ENCODE data around the gene ITGAD. TPM values are rescaled to one million over a fixed set of nuclear protein-coding genes. Genes with fewer than 3 reads are reported as not detected.
"Not testable (repeated sequence)": the region's sequence is repeated elsewhere in the genome, so short reads cannot be mapped to it uniquely, and the experiment has no call there.

The ITGAD gene
- total RNA-seq, 4 donors from 2014 or later = 0.19 TPM; not detected in 3

DNA sequence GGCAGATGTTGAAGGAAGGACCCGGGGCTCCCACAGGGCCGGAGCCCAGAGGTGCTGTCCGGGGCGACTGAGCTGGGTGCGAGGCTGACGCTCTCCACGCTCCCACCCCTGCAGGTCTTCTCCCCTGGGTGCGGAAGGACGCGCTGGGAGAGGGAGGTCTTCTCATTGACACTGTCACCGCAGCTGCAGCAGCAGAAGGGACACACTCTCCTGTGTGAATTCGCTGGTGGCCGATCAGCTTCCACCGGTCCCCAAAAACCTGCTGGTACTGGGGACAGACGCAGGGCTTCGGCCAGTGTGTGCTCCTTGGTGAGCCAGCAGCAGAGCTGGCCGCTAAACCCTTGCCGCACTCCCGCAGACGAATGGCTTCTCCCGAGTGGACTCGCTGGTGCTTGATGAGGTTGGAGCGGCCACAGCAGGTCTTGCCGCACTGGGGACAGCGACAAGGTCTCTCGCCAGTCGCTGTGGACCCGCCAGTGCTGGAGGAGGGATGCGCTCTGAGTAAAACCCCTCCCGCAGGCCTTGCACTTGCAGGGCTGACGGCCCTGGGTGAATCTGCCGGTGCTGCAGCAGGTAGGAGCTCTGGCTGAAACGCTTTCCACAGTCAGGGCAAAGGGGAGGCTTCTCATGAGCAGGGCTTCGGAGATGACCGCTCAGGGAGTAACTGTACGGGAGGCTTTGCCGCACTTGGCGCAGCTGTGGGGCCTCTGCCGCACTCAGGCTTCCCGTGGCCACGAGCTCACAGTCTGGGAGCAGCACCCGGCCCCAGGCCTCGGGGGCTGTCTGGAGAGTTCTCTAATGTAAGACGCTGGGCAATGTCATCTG lies 43.3 kb downstream of the ITGAD start:
- intact Hi-C loops (cut with DNase I) = no loop called here

DNA sequence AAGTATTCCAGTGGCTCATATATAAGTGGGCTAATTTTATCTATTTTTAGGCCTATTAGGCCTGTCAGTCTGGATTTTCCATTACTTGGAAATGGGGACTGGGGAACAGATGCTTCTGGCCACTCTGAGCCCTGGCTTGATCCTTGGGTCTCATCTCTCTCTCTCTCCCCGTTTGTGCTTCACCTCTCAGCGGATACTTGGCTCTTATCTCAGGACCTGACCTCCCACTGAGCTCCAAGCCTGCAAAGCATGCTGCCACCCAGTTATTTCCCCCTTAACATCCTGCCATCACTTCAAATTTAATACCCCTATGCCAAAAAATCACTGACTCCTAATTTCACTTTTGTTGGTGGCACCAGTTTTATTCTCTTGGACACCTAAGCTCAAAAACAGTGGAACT lies 45.3 kb downstream of the ITGAD start:
- no peak for DNase-seq
- 74% methylated on average over 2 of the region's 2 CpGs for WGBS, 2 donors
- H3K4me3 ChIP-seq = no peak overlapping the region
- H3K27ac ChIP-seq = no peak overlapping the region
- H3K36me3 ChIP-seq = no peaks in the 10 kb centered on the region
- H3K4me1 ChIP-seq = peaks cover 0 to 29% (median 8%) of the 10 kb centered on the region in 3 donors
- TF ChIP-seq, protein P1, sequence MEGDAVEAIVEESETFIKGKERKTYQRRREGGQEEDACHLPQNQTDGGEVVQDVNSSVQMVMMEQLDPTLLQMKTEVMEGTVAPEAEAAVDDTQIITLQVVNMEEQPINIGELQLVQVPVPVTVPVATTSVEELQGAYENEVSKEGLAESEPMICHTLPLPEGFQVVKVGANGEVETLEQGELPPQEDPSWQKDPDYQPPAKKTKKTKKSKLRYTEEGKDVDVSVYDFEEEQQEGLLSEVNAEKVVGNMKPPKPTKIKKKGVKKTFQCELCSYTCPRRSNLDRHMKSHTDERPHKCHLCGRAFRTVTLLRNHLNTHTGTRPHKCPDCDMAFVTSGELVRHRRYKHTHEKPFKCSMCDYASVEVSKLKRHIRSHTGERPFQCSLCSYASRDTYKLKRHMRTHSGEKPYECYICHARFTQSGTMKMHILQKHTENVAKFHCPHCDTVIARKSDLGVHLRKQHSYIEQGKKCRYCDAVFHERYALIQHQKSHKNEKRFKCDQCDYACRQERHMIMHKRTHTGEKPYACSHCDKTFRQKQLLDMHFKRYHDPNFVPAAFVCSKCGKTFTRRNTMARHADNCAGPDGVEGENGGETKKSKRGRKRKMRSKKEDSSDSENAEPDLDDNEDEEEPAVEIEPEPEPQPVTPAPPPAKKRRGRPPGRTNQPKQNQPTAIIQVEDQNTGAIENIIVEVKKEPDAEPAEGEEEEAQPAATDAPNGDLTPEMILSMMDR (IDR thresholded peaks at IDR 0.05) = no peak
- no peak for TF ChIP-seq POLR2A (IDR thresholded peaks at IDR 0.05)
- no peaks in the 10 kb centered on the region for H3K9me3 ChIP-seq
- peaks cover 0 to 13% (median 0%) of the 10 kb centered on the region in 4 donors for H3K27me3 ChIP-seq
- intact Hi-C loops (cut with DNase I) = no loop called here

More for the DNA sequence above, 43.3 kb downstream of the ITGAD start:
- peaks cover 0 to 10% (median 3%) of the 10 kb centered on the region in 3 donors for H3K4me1 ChIP-seq
- H3K27me3 ChIP-seq = peaks cover 0 to 13% (median 0%) of the 10 kb centered on the region in 4 donors
- H3K4me3 ChIP-seq = no peak overlapping the region
- DNase-seq = no peak
- no peak overlapping the region for H3K27ac ChIP-seq
- H3K36me3 ChIP-seq = no peaks in the 10 kb centered on the region
- H3K9me3 ChIP-seq = no peaks in the 10 kb centered on the region
- TF ChIP-seq, protein P1 (IDR thresholded peaks at IDR 0.05) = no peak
- TF ChIP-seq POLR2A (IDR thresholded peaks at IDR 0.05) = no peak
- 89 to 92% methylated on average over 28 to 30 of the region's 44 CpGs for WGBS, 2 donors

DNA sequence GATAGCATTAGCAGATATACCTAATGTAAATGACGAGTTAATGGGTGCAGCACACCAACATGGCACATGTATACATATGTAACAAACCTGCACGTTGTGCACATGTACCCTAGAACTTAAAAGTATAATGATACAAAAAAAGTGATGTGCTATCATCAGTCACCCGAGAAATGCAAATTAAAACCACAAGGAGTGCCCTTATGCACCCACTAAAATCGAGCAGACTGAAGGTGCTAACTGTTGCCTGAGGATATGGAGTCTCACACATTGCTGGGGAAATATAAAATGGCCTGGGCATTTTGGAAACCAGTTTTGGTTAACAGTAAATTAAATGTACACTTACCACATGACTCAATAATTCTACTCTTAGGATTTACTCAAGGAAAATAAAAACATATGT lies 45.9 kb downstream of the ITGAD start:
- not testable (repeated sequence) for H3K36me3 ChIP-seq
- WGBS, 2 donors = 44 to 53% methylated on average over 4 of the region's 4 CpGs

DNA sequence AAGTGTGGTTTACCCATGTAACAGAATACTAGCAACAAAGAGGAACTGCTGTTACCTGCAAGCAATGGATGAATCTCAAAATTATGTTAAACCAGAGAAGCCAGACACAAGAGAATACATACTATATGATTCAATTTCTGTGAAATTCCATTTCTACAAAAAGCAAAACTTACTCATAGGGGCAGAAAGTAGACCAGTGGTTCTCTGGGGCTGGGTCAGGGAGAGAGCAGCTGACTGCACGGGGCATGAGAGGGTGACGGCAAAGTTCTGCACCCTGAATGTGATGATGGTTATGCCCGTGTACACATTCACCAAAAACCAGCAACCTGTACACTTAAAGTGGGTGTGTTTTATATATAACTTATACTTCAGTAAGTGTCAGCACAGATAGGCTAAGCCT lies 46.4 kb downstream of the ITGAD start:
- H3K9me3 ChIP-seq = no peaks in the 10 kb centered on the region
- no peaks in the 10 kb centered on the region for H3K36me3 ChIP-seq
- peaks cover 0 to 29% (median 8%) of the 10 kb centered on the region in 3 donors for H3K4me1 ChIP-seq
- WGBS, 2 donors = 76 to 78% methylated on average over 3 of the region's 3 CpGs
- no peak overlapping the region for H3K27ac ChIP-seq
- no peak overlapping the region for H3K4me3 ChIP-seq
- no peak for DNase-seq
- TF ChIP-seq, protein P1 (IDR thresholded peaks at IDR 0.05) = no peak
- H3K27me3 ChIP-seq = peaks cover 0 to 13% (median 0%) of the 10 kb centered on the region in 4 donors
- intact Hi-C loops (cut with DNase I) = no loop called here

More for the DNA sequence above, 45.9 kb downstream of the ITGAD start:
- H3K4me1 ChIP-seq = peaks cover 0 to 29% (median 8%) of the 10 kb centered on the region in 3 donors
- H3K9me3 ChIP-seq; intact Hi-C loops (cut with DNase I); H3K4me3 ChIP-seq; H3K27ac ChIP-seq; DNase-seq: not testable (repeated sequence)
- H3K27me3 ChIP-seq = peaks cover 0 to 13% (median 0%) of the 10 kb centered on the region in 4 donors

DNA sequence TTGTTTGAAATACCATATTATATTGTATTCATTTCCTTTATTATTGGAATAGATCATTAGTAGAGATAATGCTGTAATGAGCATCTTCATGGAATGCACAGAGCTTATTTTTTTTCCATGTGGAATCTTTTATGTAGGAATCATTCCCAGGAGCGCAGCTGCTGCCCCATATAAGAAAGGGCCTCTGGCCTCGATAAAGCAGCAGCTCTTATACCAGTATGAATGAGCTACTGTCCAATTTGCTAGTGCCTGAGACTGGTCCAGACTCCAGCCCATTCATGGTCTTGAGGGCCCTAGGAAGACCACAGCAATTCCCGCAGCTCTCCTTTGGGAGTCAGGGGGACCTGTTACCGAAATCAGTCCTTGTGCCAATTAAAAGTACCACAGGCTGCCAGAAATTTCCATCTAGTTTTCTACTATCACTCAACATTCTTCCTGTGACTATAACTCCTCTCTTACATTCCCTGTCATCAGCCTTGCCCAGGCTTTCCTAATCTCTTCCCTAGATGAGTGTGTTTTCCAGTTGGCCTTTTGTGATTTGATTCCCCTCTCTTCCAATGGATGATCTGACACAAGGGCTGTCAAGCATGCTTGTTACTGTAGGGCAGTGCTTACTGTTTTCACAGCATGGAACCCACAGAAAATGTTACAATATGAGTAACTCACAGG lies 47.5 kb downstream of the ITGAD start:
- no peak overlapping the region for H3K4me3 ChIP-seq
- H3K9me3 ChIP-seq = no peaks in the 10 kb centered on the region
- TF ChIP-seq, protein P1 (IDR thresholded peaks at IDR 0.05) = no peak
- TF ChIP-seq POLR2A (IDR thresholded peaks at IDR 0.05) = no peak
- H3K4me1 ChIP-seq = peaks cover 0 to 23% (median 7%) of the 10 kb centered on the region in 3 donors
- no peak for DNase-seq
- no peaks in the 10 kb centered on the region for H3K36me3 ChIP-seq
- H3K27me3 ChIP-seq = peaks cover 0 to 13% (median 0%) of the 10 kb centered on the region in 4 donors
- H3K27ac ChIP-seq = no peak overlapping the region
- WGBS, 2 donors = 66 to 74% methylated on average over 4 of the region's 4 CpGs
- intact Hi-C loops (cut with DNase I) = loop anchor here (5.0 kb wide), 1 partner anchor 453 kb away; the partner anchor contains the start of gene HSD3B7

All from esophagus squamous epithelium (tissue), 5 donors.